ENCODE data around the gene MTERF1.

MTERF1 gene

DNA sequence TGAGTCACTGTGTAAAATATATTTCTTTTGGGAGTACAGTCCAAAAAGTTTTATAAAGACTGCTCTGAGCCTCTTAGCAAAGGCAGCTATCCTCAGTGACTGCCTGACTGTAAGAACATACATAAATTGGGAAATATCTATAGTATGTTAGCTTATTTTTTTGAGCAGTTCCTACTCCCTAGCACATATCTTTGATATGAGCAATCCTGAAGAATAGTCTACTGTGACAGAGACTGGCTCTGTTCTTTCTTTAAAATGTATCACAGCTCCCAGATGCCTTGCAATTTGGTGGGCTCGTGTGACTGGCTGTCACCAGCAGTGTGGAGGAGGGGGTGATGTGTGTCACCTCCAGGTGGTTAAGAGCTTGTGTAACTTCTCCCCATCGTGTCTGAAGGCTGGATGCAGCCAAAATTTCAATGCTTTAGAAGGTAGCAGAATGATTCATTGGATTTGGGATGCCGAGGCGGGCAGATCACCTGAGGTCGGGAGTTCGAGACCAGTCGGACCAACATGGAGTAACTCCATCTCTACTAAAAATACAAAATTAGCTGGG, 47.9 kb downstream of the MTERF1 start:
- ATAC-seq = no peak

DNA sequence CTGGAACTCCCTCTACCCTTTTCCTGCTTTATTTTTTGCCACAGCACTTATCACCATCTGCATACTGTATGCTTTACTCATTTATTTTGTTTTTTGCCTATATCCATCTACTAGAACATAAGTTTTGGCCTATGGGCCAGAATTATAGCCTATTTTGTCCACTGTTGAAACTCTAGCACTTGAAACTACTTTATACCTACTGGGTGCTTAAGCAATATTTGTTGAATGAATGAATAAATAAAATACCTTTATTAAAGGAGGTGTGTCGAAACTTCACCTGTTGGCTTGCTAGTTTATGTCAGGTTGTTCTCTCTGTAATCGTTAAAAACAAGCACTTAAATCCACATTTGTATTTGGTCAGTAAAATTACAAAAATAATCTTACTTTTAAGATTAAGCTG, 53.3 kb downstream of the MTERF1 start:
- ATAC-seq = no peak

DNA sequence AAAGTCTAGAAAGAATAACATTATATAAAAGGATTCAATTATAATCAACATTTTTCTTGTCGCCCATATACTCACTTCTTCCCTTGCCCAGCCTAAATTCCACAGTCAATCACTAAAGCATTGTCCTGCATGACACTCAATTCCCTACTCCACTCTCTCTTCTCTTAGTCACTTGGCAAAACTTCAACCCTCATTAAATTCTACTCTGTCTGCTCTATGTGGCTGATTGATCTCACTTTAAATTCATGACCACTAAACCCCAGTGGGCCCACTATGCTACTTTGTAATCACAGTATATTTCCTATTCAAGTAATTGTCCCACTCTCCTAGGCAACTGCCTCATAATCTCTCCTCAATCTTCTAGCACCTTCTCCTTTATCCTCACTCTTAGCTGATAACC, 54.1 kb downstream of the MTERF1 start:
- no peak for ATAC-seq

DNA sequence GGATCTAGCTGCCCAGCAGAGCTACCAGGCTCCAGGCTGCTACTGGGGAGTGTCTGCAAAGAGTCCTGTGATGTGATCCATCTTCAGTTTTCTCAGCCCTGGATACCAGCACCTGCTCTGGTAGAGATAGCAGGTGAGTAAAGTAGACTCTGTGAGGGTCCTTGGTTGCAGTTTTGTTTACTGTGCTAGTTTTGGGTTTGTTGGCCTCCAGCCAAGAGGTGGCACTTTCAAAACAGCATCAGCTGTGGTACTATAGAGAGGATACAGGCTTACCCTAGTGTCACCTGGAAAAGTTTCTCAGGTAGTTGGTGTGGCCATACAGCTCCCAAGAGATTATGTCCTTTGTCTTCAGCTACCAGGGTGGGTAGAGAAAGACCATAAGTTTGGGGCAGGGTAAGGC, 56.3 kb downstream of the MTERF1 start:
- ATAC-seq = no peak
